ENCODE measurements around the gene PLCXD3. TPM values are rescaled to one million over a fixed set of nuclear protein-coding genes. Genes with fewer than 3 reads are reported as not detected.

Gene PLCXD3
- total and polyA plus RNA-seq, 10 donors, result 0.07 to 0.61 (median 0.20) TPM

DNA sequence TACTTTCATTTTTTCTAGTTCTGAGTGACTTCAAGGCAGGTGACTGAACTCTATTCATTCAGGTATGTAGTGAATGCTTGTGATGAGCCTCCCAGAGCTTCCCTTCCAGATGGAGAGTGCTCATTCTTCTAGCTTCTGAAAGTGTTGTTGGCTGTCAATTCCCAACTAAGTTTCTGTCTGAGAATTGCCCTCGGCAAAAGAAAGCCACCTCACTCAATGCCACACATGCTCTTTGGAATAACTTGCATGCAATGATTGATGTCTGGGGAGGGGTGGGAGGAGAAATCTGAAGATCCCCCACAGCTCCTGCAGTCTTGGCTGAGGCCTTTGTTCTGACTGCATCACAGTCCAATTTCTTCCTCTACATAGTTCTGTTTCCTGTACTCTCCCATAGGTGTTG lies 173.9 kb downstream of the PLCXD3 start:
- H3K27ac ChIP-seq, result no peak overlapping the region
- no peak for DNase-seq
- intact Hi-C loops (cut with DNase I; ENCODE audit: low total_unique reads), result no loop called here
- H3K9me3 ChIP-seq, result peaks cover 0 to 3% (median 0%) of the 10 kb centered on the region in 8 donors
- no peak overlapping the region for H3K4me3 ChIP-seq
- no peaks in the 10 kb centered on the region for H3K27me3 ChIP-seq (replicated peaks in 1 of 7)
- WGBS, 5 donors, result 81 to 93% (median 89%) methylated on average over 1 of the region's 1 CpG
- peaks cover 0 to 10% (median 2%) of the 10 kb centered on the region in 6 donors for H3K4me1 ChIP-seq
- H3K36me3 ChIP-seq, result no peaks in the 10 kb centered on the region
- TF ChIP-seq POLR2AphosphoS5 (IDR thresholded peaks at IDR 0.05) (no peak), POLR2A (IDR thresholded peaks at IDR 0.05) (no peak)
- TF ChIP-seq, protein P1, sequence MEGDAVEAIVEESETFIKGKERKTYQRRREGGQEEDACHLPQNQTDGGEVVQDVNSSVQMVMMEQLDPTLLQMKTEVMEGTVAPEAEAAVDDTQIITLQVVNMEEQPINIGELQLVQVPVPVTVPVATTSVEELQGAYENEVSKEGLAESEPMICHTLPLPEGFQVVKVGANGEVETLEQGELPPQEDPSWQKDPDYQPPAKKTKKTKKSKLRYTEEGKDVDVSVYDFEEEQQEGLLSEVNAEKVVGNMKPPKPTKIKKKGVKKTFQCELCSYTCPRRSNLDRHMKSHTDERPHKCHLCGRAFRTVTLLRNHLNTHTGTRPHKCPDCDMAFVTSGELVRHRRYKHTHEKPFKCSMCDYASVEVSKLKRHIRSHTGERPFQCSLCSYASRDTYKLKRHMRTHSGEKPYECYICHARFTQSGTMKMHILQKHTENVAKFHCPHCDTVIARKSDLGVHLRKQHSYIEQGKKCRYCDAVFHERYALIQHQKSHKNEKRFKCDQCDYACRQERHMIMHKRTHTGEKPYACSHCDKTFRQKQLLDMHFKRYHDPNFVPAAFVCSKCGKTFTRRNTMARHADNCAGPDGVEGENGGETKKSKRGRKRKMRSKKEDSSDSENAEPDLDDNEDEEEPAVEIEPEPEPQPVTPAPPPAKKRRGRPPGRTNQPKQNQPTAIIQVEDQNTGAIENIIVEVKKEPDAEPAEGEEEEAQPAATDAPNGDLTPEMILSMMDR (IDR thresholded peaks at IDR 0.05 in 8 of 11, conservative IDR thresholded peaks at IDR 0.05 in 3 of 11), result no peak

DNA sequence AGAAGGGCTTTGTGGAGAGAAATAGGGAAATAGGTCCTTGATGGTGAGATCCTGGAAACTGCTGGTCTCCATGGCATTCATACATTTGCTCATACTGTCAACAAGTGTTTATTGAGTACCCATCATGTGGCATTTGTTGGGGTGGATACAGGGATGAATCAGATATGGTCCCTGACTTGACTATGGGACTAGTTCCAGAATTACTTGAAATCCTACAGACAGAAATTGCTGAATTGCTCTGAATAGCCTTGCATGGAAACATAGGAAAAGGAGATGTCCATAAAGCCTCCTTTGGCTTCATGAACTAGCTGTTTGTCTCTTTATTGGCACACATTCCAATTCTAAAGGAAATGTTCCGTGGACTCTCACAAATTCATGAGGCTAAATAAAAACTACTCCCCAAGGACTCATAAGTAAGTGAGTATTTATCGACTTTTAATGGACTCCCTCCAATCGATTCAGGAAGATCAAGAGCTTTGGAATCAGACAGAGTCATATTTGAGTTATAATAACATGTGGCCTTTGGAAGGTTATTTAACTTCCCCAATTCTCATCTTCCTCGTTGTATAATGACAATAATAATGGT lies 174.7 kb downstream of the PLCXD3 start:
- Histone ChIP-seq H3K4me3 (no peak overlapping the region), H3K27ac (no peak overlapping the region), H3K36me3 (no peaks in the 10 kb centered on the region), H3K9me3 (peaks cover 0 to 3% (median 0%) of the 10 kb centered on the region in 8 donors), H3K27me3 (replicated peaks in 1 of 7) (no peaks in the 10 kb centered on the region), H3K4me1 (peaks cover 0 to 10% (median 2%) of the 10 kb centered on the region in 6 donors)
- intact Hi-C loops (cut with DNase I; ENCODE audit: low total_unique reads), result no loop called here
- 49 to 71% (median 61%) methylated on average over 4 of the region's 4 CpGs for WGBS, 5 donors
- no peak for DNase-seq
- TF ChIP-seq, protein P1 (IDR thresholded peaks at IDR 0.05 in 8 of 11, conservative IDR thresholded peaks at IDR 0.05 in 3 of 11), result no peak
- TF ChIP-seq POLR2A (IDR thresholded peaks at IDR 0.05), result no peak
- no peak for TF ChIP-seq POLR2AphosphoS5 (IDR thresholded peaks at IDR 0.05)

DNA sequence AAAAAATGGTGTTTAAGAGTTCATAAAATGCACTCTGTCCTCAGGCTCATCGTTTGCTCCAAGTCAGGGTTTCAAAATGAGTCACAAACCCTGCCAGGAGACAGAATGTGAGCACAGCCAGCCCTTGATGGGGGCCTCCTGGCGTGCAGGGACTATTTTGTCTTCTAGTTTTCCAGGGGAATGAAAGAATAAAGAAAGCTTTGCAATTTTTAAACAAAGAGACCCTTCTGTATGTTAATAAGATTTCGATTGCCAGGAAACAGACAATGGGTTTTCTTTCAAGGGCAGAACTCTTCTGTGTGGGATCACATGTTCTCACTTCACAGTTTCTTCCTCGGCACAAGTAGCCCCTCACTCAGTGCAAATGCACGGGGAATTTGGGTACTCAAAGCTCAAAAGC lies 175.6 kb downstream of the PLCXD3 start:
- peaks cover 0 to 10% (median 2%) of the 10 kb centered on the region in 6 donors for H3K4me1 ChIP-seq
- TF ChIP-seq POLR2A (IDR thresholded peaks at IDR 0.05), result no peak
- no peak for TF ChIP-seq POLR2AphosphoS5 (IDR thresholded peaks at IDR 0.05)
- TF ChIP-seq, protein P1 (IDR thresholded peaks at IDR 0.05 in 8 of 11, conservative IDR thresholded peaks at IDR 0.05 in 3 of 11), result no peak
- peak overlapping the region in 2 of 8 donors; percentile 5 to 37 for H3K27ac ChIP-seq
- H3K27me3 ChIP-seq (replicated peaks in 1 of 7), result no peaks in the 10 kb centered on the region
- 36 to 50% (median 41%) methylated on average over 5 of the region's 5 CpGs for WGBS, 5 donors
- no peak for DNase-seq
- H3K4me3 ChIP-seq, result no peak overlapping the region
- intact Hi-C loops (cut with DNase I; ENCODE audit: low total_unique reads), result no loop called here
- H3K9me3 ChIP-seq, result peaks cover 0 to 3% (median 0%) of the 10 kb centered on the region in 8 donors
- no peaks in the 10 kb centered on the region for H3K36me3 ChIP-seq

DNA sequence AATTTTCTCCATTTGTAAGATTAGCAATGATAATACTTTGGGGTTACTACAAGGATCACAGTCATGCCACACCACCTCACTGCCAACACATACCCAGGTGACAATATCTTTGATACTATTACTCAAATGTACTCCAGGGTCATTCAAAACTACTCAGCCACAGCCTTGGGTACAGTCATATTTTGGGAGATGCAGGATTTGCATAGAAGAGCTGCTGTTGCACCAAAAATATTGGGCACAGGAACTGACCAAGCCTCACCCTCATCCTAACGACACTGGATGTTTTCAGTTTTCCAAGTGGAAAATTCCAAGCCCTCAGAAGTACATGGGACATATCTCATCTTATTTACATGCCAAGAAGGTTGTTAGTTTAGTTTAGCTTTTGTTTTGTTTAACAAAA lies 176.2 kb downstream of the PLCXD3 start:
- WGBS, 5 donors, result 22 to 54% (median 44%) methylated on average over 1 of the region's 1 CpG
- no peak for DNase-seq
- H3K27ac ChIP-seq, result peak overlapping the region in 2 of 8 donors; percentile 5 to 37

More for the DNA sequence above, 176.2 kb downstream of the PLCXD3 start:
- TF ChIP-seq POLR2AphosphoS5 (IDR thresholded peaks at IDR 0.05) (no peak), POLR2A (IDR thresholded peaks at IDR 0.05) (no peak)
- TF ChIP-seq, protein P1 (IDR thresholded peaks at IDR 0.05 in 8 of 11, conservative IDR thresholded peaks at IDR 0.05 in 3 of 11), result no peak
- Histone ChIP-seq H3K27me3 (replicated peaks in 1 of 7) (no peaks in the 10 kb centered on the region), H3K4me3 (no peak overlapping the region), H3K9me3 (peaks cover 0 to 3% (median 0%) of the 10 kb centered on the region in 8 donors), H3K36me3 (no peaks in the 10 kb centered on the region), H3K4me1 (peaks cover 0 to 10% (median 2%) of the 10 kb centered on the region in 6 donors)
- intact Hi-C loops (cut with DNase I; ENCODE audit: low total_unique reads), result no loop called here

All from spleen (tissue), 11 donors.